ENCODE results near the gene HOXB6. TPM values are rescaled to one million over a fixed set of nuclear protein-coding genes. Genes with fewer than 3 reads are reported as not detected.

The HOXB6 gene
- total RNA-seq, 1 experiment from 2014 or later, result 64.8 TPM

- Histone ChIP-seq H3K27ac (ENCODE audit: low read depth, low read length) (peak overlapping the region; percentile 47), H3K9me2 (ENCODE audit: insufficient read depth) (no peaks in the 10 kb centered on the region), H3K27me3 (ENCODE audit: insufficient read depth, low read length) (no peaks in the 10 kb centered on the region), H4K20me1 (ENCODE audit: insufficient read depth) (peaks cover 4% of the 10 kb centered on the region; the same call in 1 of the 2 replicates), H3K4me2 (ENCODE audit: low read length) (peak overlapping the region; percentile 82), H3K9ac (ENCODE audit: low read length) (peak overlapping the region; percentile 83), H3K4me3 (replicated peaks in 1 of 2; ENCODE audit: low read depth in 1 of 2, low read length in 2 of 2) (peak overlapping the region in 1 of 2 experiments; percentile 78; a peak in 1 of 4 replicates), H3K79me2 (ENCODE audit: insufficient read depth, low read length) (peaks cover 96% of the 10 kb centered on the region), H3K4me1 (ENCODE audit: control insufficient read depth in 1 of 2, insufficient read depth in 2 of 2, low read length in 2 of 2) (peaks cover 35 to 46% of the 10 kb centered on the region in 2 experiments), H2AFZ (ENCODE audit: low read depth, low read length, poor library complexity, severe bottlenecking) (no peak overlapping the region), H3K36me3 (ENCODE audit: control insufficient read depth in 1 of 2, insufficient read depth in 2 of 2, low read length in 2 of 2) (peaks cover 7 to 20% of the 10 kb centered on the region in 2 experiments; a peak in 3 of 4 replicates), H3K9me3 (ENCODE audit: control insufficient read depth in 1 of 2, insufficient read depth in 1 of 2, low read depth in 1 of 2, low read length in 2 of 2) (no peaks in the 10 kb centered on the region)
- intact Hi-C loops (cut with micrococcal nuclease), result no loop called here
- no peak for TF ChIP-seq ATF3 (IDR thresholded peaks at IDR 0.05)
- no peak for TF ChIP-seq TCF7L2 (IDR thresholded peaks at IDR 0.05; ENCODE audit: borderline replicate concordance, extremely low read depth, insufficient read depth, insufficient read length)
- TF ChIP-seq POLR2A (IDR thresholded peaks at IDR 0.05; ENCODE audit: borderline replicate concordance, extremely low read depth, insufficient read depth, insufficient read length), result no peak
- TF ChIP-seq EZH2phosphoT487 (IDR thresholded peaks at IDR 0.05; ENCODE audit: borderline replicate concordance), result no peak
- no peak for TF ChIP-seq ELF1 (IDR thresholded peaks at IDR 0.05; ENCODE audit: borderline replicate concordance, low read depth)
- no peak for TF ChIP-seq YY1 (IDR thresholded peaks at IDR 0.05; ENCODE audit: extremely low read depth, insufficient replicate concordance, low read depth, low read length)
- no peak for TF ChIP-seq ZFX (IDR thresholded peaks at IDR 0.05)
- TF ChIP-seq EGR1 (IDR thresholded peaks at IDR 0.05; ENCODE audit: low read depth), result no peak
- ChIA-PET CTCF (interaction anchor here (1.8 kb wide), 1 partner anchor 9 kb away, joined by 5 read pairs; no protein-coding TSS in a partner anchor), RAD21 (ENCODE audit: low non-redundant PET in 1 of 2, low total read pairs in 2 of 2, uncharacterized antibody in 2 of 2, unreplicated experiment in 2 of 2) (no interaction called here), POLR2A (interaction anchor here (0.6 to 2.1 kb wide), 4 partner anchors 10 to 25 kb away, joined by 3 to 6 read pairs (median 4); partner anchors contain the start of genes HOXB8 and HOXB9)
- DNase-seq (ENCODE audit: low read depth, low spot score) (no peak), ATAC-seq (no peak)
- BruUV-seq (replicated peaks), result no TSS peak
Measured at GRCh38 chr17:48601207-48601538, 3.6 kb downstream of the HOXB6 start.
